K562 (cell line): ENCODE data around the gene SALL3. TPM values are rescaled to one million over a fixed set of nuclear protein-coding genes. Genes with fewer than 3 reads are reported as not detected.

Experiments
- HMGN3 ChIP-seq: IDR thresholded peaks from 2 replicates; pipeline ENCODE4 v1.6.1; 2011; ENCODE audit warnings: borderline replicate concordance, low read depth, mild to moderate bottlenecking, mixed read lengths, low read length; ENCODE audit not compliant: insufficient read length; ENCODE audit errors: extremely low read depth
- MCM7 ChIP-seq, 2 experiments: fragments of 450-650 bp; IDR thresholded peaks; 2 replicates each; pipeline ENCODE4 v1.6.1; 2016 to 2018
- MED1 ChIP-seq: sonication (generic); formaldehyde crosslinking; IDR thresholded peaks from 2 replicates; pipeline ENCODE4 v1.8.1; 2023; ENCODE audit warnings: missing genetic modification reagents, borderline replicate concordance
- NCOA1 ChIP-seq: fragments of 450-650 bp; IDR thresholded peaks from 2 replicates; pipeline ENCODE4 v1.6.1; 2016; ENCODE audit warnings: low read depth
- PYGO2 ChIP-seq: fragments of 450-650 bp; IDR thresholded peaks from 2 replicates; pipeline ENCODE4 v1.6.1; 2016; ENCODE audit warnings: mild to moderate bottlenecking, missing genetic modification characterization, moderate library complexity, missing compliant biosample characterization
- RUNX1 ChIP-seq: sonication (generic); IDR thresholded peaks from 2 replicates; pipeline ENCODE4 v1.6.1; 2016; ENCODE audit warnings: antibody characterized with exemption, low read depth
- U2AF1 ChIP-seq: fragments of 200-400 bp; formaldehyde crosslinking; optimal IDR thresholded peaks from 2 replicates; pipeline ENCODE3; 2017; ENCODE audit warnings: mild to moderate bottlenecking, low read depth, low read length, moderate library complexity
- YY1 ChIP-seq, 3 experiments: IDR thresholded peaks; 2 replicates each; pipeline ENCODE4 v1.6.1; 2011; ENCODE audit warnings: low read length in 2 of 3, mild to moderate bottlenecking in 2 of 3, moderate library complexity in 2 of 3, borderline replicate concordance in 1 of 3, control low read depth in 1 of 3, low read depth in 1 of 3; ENCODE audit not compliant: insufficient read depth in 3 of 3, insufficient replicate concordance in 2 of 3, control insufficient read depth in 1 of 3, insufficient read length in 1 of 3; ENCODE audit errors: extremely low read depth in 1 of 3
- ZBTB26 ChIP-seq: fragments of 450-650 bp; formaldehyde crosslinking; IDR thresholded peaks from 2 replicates; pipeline ENCODE4 v1.4.0; 2022; ENCODE audit warnings: missing genetic modification characterization
- ZBTB33 ChIP-seq: sonication (generic); formaldehyde crosslinking; IDR thresholded peaks from 2 replicates; pipeline ENCODE4 v1.8.1; 2023; ENCODE audit warnings: mild to moderate bottlenecking, missing genetic modification reagents
- ZZZ3 ChIP-seq: fragments of 450-650 bp; IDR thresholded peaks from 2 replicates; pipeline ENCODE4 v1.6.1; 2016; ENCODE audit warnings: antibody characterized with exemption, mild to moderate bottlenecking, moderate library complexity
- polyA plus RNA-seq, 8 experiments: library from polyadenylated mRNA; depleted of rRNA in 4 of 8; stranded (reverse) in 5 of 8; unstranded in 3 of 8; fragments of >200 nt; fragmentation: Nextera tagmentation in 2 of 8; fragmentation: Illumina TruSeq in 1 of 8; extraction: Ambion mirVana in 2 of 8; extraction: Trizol in 1 of 8; gene quantifications; 2 replicates each; pipeline versions ENCODE4 v1.2.1 to v1.2.3, GENCODE V29; 2011 to 2014; ENCODE audit warnings: inconsistent platforms in 1 of 8, missing spikeins in 1 of 8
- total RNA-seq, 7 experiments: library from RNA; depleted of rRNA in 6 of 7; stranded (reverse); fragments of >200 nt in 6 of 7; fragmentation: Illumina TruSeq in 2 of 7; extraction: Trizol in 2 of 7; gene quantifications; 2 replicates each; pipeline versions ENCODE4 v1.2.1 to v1.2.3, GENCODE V29; 2011 to 2021; ENCODE audit warnings: low replicate concordance in 1 of 7

The SALL3 gene
- total and polyA plus RNA-seq, 9 of the 15 experiments (the other 6 are each of a cell fraction or from before 2014, with no cell fraction given), result not detected

- TF ChIP-seq YY1 (IDR thresholded peaks at IDR 0.05; ENCODE audit: borderline replicate concordance in 1 of 3, control insufficient read depth in 1 of 3, extremely low read depth in 1 of 3, insufficient read depth in 3 of 3, insufficient read length in 1 of 3, insufficient replicate concordance in 2 of 3, low read depth in 1 of 3, low read length in 2 of 3) (no peak), MCM7 (IDR thresholded peaks at IDR 0.05) (no peak), ZBTB33 (no peak), ZZZ3 (no peak), PYGO2 (tag) (no peak), MED1 (CRISPR knock-in tag) (no peak), RUNX1 (no peak), U2AF1 (no peak), ZBTB26 (no peak), HMGN3 (no peak), NCOA1 (no peak)
These were observed 24.6 kb upstream of the SALL3 start (continued) for GRCh38 chr18:78955051-78955450.
